Astrocyte of the spinal cord (primary cell): ENCODE data around the gene CBX4.

Experiments used
- DNase-seq: peaks from one replicate; pipeline ENCODE4 v3.0.0; 2011; ENCODE audit warnings: low read depth, low spot score
- H3K4me3 ChIP-seq: 2 replicates; pipeline ENCODE4 v1.5.1; 2011; ENCODE audit warnings: low read depth, mild to moderate bottlenecking, low read length, moderate library complexity
- CTCF ChIP-seq: IDR thresholded peaks from 2 replicates; pipeline ENCODE4 v1.5.1; 2012; ENCODE audit warnings: low read depth, mild to moderate bottlenecking, low read length, inconsistent platforms
- in situ Hi-C: cut with HindIII; loops from 2 replicates; pipeline ENCODE4 v1.10.0; 2017; ENCODE audit warnings: low sequenced_read_pairs

CBX4 gene

GRCh38 chr17:79808763-79809529 lies 30.3 kb downstream of the CBX4 start:
- in situ Hi-C loops, result no loop called here
- H3K4me3 ChIP-seq, result no peak overlapping the region
- no peak for DNase-seq
- TF ChIP-seq CTCF, result peak; percentile 38

GRCh38 chr17:79806863-79807720 lies 32.1 kb downstream of the CBX4 start:
- in situ Hi-C loops, result no loop called here
- DNase-seq, result no peak
- TF ChIP-seq CTCF, result no peak
- H3K4me3 ChIP-seq, result no peak overlapping the region

- no peak for DNase-seq
- in situ Hi-C loops, result no loop called here
- TF ChIP-seq CTCF, result no peak
- H3K4me3 ChIP-seq, result no peak overlapping the region
Observed at GRCh38 chr17:79806446-79806760, 32.8 kb downstream of the CBX4 start.

GRCh38 chr17:79804856-79805696 lies 34.2 kb downstream of the CBX4 start:
- no peak overlapping the region for H3K4me3 ChIP-seq
- in situ Hi-C loops, result no loop called here
- no peak for DNase-seq
- no peak for TF ChIP-seq CTCF

GRCh38 chr17:79803997-79804855 lies 35.0 kb downstream of the CBX4 start:
- no peak for DNase-seq
- no peak overlapping the region for H3K4me3 ChIP-seq
- in situ Hi-C loops, result no loop called here
- TF ChIP-seq CTCF, result no peak
